Stimulated activated CD4-positive, alpha-beta T cell treated with anti-CD3 and anti-CD28 coated beads, TNF-alpha, amount 100 ng/mL, for 1 hour (primary cell): Measurements from ENCODE around the gene PCK1.

ENCODE experiments used
- DNase-seq, 3 donors: peaks; one replicate each; pipeline ENCODE4 v3.0.0-alpha.2; 2020; ENCODE audit warnings: low read depth in 3 of 3, low spot score in 1 of 3

The PCK1 gene

GRCh38 chr20:57601211-57601570 lies 40.3 kb downstream of the PCK1 start:
- DNase-seq, result no peak

- no peak for DNase-seq
Measured at GRCh38 chr20:57601737-57602136, 40.8 kb downstream of the PCK1 start.

DNA sequence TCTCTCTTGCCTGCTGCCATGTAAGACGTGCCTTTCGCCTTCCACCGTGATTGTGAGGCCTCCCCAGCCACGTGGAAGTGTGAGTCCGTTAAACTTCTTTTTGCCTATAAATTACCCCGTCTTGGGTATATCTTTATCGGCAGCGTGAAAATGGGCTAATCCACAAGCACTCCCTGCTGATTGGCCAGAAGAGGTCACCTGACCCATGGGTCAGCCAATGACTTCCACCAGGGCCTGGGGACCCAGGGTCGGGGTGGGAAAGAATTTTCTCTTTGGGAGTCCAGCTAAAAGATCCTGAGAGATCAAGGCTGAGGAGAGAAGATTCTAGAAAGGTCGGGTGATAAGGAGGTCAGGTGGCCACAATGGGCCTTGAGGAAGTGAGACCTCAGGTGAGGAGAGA lies 42.2 kb downstream of the PCK1 start:
- DNase-seq, result no peak

- DNase-seq, result no peak
Measured at GRCh38 chr20:57605045-57605444, 44.1 kb downstream of the PCK1 start.

DNA sequence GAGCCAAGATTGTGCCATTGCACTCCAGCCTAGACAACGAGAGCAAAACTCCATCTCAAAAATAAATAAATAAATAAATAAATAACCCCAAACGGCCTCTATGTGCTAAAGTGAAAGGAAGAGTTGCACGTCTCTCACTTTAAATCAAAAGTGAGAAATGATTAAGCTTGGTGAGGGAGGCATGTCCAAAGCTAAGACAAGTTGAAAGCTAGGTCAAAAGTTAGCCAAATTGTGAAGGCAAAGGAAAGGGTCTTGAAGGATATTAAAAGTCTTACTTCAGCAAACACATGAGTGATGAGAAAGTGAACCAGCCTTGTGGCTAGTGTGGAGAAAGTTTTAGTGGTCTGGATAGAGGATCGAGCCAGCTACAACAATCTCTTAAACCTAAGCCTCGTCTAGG lies 45.0 kb downstream of the PCK1 start:
- DNase-seq, result no peak

DNA sequence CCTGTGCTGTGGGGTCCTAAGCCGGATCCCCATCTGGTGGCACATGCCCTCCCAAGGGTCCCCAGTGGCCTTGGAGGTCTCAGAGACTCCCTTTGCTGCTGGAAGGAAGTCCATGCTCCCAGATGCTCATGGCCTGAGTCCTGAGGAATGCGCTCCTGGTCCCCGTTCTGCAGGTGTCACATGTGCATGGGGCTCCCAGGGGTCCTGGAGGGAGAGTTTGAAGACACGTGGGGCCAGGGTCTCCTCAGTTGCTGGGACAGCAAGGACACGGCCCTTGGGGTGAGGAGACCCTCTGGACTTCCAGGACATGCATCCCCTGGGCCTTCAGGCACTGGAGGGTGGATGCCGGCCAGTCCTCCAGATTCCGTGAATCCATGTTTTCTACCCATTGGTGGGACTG lies 47.6 kb downstream of the PCK1 start:
- no peak for DNase-seq

DNA sequence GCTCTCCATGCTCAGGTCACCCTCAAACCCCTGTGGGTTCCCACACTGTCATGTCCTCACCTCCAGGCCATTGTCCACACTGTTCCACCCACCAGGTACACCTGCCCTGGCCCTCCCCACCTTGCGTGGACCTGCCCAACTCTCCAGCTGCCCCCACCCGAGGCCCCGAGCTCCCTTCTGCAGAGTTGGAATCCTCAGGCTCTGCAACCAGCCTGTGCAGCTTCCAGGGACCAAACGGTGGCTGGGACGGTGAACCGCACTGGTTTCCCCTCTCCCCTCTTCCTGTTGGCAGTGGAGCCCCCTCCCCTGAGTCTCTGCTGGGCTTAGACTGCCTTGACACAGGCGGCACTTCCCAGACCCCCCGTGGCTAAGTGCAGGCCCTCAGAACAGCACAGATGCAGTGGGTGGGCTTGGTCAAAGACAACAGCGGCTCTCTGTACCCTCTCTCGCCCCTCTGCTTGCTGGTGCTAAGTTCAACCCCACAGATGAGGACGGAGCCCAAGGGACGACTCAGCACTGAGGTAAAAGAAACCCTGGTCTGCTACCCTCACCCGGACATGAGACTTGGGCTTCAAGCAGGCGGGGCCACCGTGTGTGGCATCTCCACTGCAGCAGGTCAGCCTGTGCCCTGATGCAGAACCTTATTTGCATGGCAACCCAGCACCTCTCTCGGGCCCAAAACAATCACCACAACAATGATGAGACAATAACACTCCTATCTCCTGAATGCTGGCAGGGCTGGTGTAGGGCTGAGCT lies 48.4 kb downstream of the PCK1 start:
- no peak for DNase-seq

DNA sequence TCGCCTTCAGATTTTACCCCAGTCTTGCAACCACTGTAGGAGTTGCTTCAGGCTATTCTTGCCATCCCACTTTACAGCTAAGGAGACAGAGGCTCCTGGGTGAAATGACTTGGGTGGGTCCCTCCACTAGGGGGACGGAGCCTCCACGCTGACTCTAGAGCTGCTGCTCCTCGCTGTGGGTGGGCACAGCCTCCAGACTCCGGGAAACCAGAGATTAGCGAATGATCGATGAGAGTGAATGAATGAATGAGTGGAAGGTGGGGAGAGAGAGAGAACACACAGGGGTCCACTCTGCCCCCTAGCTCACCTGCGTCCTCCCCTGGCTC lies 48.9 kb downstream of the PCK1 start:
- no peak for DNase-seq

- no peak for DNase-seq
Measured at GRCh38 chr20:57610261-57610952, 49.5 kb downstream of the PCK1 start.

DNA sequence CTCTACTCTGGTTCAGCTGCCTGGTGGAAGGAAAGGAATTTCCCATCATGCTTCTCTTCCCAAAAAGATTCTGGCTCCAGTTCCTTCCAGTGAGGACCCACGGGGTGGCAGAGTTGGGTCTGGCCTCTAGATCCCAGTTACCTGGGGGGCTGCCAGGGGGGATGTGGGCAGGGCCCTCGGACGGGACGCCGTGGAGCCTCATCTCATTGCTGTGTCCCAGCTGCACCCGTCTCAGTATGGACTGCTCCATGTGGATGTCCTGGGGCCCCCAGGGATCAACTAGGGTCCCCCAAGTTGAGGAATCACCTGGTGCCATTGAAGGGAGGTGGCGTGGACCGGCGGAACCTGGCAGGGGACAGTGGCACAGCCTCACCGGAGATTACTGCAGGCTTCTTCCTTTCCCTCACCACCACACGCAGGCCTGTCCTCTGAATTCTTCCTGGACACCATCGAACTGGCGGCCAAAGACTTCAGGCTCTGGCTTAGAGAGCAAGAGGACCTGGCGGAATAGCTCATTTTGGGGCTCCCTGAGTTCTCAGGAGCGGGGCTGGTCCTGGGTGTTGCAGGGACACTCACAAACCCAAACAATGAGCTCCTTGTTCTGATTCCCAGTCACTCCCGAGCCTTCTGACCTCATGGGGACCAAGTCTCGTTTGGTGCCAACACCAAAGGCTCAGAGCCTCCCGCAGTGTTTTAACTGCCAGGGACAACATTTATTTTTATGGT lies 50.8 kb downstream of the PCK1 start:
- DNase-seq, result no peak

DNA sequence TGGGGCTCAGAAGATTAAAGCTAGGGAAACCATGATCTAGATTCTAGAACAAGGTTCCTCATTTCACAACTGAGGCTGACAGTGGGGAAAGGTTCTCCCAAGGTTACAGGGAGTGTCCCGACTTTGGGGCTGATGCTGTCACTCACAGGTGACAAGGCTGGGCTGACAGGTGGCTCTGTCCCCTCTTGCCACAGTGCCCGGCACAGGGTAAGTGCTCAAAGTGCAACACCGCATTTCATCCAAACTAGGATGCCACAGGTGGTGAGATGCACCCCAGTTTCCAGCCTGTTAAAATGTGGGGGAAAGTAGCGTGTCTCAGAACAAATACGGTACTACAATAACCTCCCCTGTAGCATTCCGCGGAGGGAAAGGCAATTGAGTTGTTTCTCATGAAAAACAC lies 51.5 kb downstream of the PCK1 start:
- no peak for DNase-seq

- no peak for DNase-seq
Measured at GRCh38 chr20:57612916-57613315, 52.0 kb downstream of the PCK1 start.

DNA sequence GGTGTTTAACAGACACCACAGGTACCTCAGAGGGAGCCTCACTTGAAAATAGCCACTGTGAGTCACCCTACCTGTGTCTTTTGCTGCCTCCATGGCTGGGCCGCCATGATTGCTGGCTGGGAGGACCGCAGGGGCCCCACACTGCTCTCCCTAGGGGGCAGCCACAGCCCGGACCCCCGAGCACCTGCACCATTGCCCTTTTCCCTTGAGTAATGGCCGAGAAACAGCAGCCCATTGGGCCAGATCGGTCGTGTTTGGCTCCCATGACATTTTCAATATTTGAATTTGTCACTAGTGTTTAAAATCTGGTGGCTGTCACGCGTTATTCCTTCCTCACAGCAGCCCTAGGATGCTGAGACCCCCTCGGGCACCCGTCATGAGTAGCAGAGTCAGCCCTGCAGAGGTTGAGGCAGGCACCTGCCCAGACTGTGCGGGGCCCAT lies 52.6 kb downstream of the PCK1 start:
- no peak for DNase-seq

DNA sequence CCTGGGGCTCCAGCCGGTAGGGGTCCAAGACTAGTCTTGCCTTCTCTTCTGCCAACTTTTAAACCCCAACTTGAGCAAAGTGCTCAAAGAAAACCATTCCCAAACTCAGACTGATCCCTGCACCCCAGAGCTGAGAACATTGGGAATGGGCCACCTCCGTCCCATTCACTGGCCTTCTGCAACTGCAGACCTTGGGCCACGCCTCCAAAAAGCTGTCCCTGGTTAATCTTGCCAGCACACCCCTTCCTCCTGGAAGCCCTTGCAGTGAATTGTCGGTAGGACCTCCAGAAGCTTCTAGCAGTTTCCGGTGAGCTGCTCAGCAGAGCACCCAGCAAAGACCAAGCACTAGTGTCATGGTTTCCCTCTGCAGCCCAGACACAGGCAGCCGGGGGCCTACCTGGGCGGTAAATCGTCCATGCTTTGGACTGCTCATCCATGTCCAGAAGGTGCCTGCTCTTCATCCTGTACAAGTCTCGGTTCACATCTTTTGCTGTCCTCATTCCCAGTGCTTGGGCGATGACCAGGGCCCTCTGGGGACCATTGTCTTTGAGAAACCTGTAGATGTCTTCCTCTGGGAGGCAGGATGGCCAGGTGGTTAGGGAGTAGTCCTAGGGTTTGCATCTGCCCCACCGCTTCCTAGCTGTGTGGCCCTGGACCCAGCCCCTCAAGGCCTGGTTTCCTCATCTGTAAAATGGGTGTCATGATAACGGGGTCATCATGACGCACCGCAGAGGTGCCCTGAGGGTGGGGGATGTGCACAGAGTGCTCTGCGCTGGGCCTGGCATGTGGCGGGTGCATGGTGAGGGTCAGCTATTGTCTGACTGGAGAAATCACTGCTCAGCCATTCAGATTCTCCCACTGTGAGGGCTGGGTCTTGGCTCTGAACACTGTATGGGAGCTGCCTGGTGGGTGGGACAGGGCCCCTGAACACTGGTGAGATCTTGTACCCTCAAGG lies 53.9 kb downstream of the PCK1 start:
- no peak for DNase-seq

DNA sequence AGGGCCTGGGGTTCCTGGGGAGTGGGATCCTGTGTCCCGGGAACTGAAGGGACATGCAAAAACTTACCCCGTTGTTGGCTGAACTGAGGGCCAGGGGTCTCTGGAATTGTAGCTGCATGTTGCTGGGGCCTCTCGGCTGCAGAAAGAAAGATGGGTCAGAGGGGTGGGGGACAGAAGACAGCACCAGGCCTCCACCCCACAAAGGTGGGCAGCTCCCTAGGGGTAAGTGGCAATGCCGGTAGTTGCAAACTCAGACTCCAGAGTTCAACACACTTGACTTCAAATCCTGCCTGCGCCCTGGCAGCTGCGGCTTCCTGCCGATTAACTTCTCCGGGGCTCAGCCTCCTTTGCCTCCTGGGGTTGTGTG lies 54.5 kb downstream of the PCK1 start:
- no peak for DNase-seq

GRCh38 chr20:57616143-57616951 lies 55.4 kb downstream of the PCK1 start:
- no peak for DNase-seq

- no peak for DNase-seq
Measured at GRCh38 chr20:57617079-57617795, 56.3 kb downstream of the PCK1 start.
